Panc1 (cell line): ENCODE data around the gene SNTA1. TPM values are rescaled to one million over a fixed set of nuclear protein-coding genes. Genes with fewer than 3 reads are reported as not detected.

ENCODE experiments used
- ATAC-seq: fragments of 200-7000 bp; cut with Tn5 transposase; 2 replicates; pipeline ENCODE4 v1.9.1; 2020; ENCODE audit warnings: mild to moderate bottlenecking, moderate library complexity
- BruUV-seq: library from RNA; stranded (reverse); fragments of 400-500 nt; replicated peaks from 2 replicates; lab custom pipeline; 2021; lab: Mats Ljungman, UMichigan
- CTCF ChIA-PET: fragments of 300-600 bp; sonication (Branson Sonifier 250); formaldehyde crosslinking; loops from one replicate; lab custom pipeline; 2022; ENCODE audit warnings: antibody characterized with exemption; lab: Charles Lee
- POLR2A ChIA-PET: fragments of 300-600 bp; sonication (Branson Sonifier 250); formaldehyde crosslinking; loops from one replicate; lab custom pipeline; 2022; ENCODE audit warnings: antibody characterized with exemption; lab: Charles Lee
- DNase-seq: peaks from one replicate; pipeline ENCODE4 v3.0.0-alpha.2; 2010; ENCODE audit warnings: low read depth, low spot score
- H3K27ac ChIP-seq: 2 replicates; pipeline ENCODE4 v1.5.1; 2011; ENCODE audit warnings: mild to moderate bottlenecking, low read length, inconsistent platforms
- H3K27me3 ChIP-seq: fragments of 200-500 bp; sonication (Bioruptor generic); 2 replicates; pipeline ENCODE4 v1.6.0; 2014; ENCODE audit warnings: low read length, inconsistent platforms; ENCODE audit not compliant: control insufficient read depth, insufficient read depth
- H3K36me3 ChIP-seq: fragments of 200-500 bp; sonication (Bioruptor generic); 2 replicates; pipeline ENCODE4 v1.5.1; 2014; ENCODE audit warnings: inconsistent platforms, mild to moderate bottlenecking, low read length, moderate library complexity; ENCODE audit not compliant: control insufficient read depth, insufficient read depth
- H3K4me1 ChIP-seq: 2 replicates; pipeline ENCODE4 v1.5.1; 2011; ENCODE audit warnings: inconsistent platforms, mild to moderate bottlenecking, low read length, moderate library complexity; ENCODE audit not compliant: control insufficient read depth, insufficient read depth
- H3K4me3 ChIP-seq, 2 experiments: 2 replicates each; pipeline ENCODE4 v1.5.1; 2011 to 2012; ENCODE audit warnings: low read depth in 2 of 2, low read length in 2 of 2, mild to moderate bottlenecking in 2 of 2, inconsistent platforms in 1 of 2, moderate library complexity in 1 of 2
- H3K9me3 ChIP-seq: fragments of 200-500 bp; sonication (Bioruptor generic); 2 replicates; pipeline ENCODE4 v1.5.1; 2014; ENCODE audit warnings: low read depth, mild to moderate bottlenecking, inconsistent platforms, low read length, moderate library complexity; ENCODE audit not compliant: control insufficient read depth, insufficient read depth
- POLR2AphosphoS5 ChIP-seq: IDR thresholded peaks from 2 replicates; pipeline ENCODE4 v1.6.1; 2012; ENCODE audit warnings: mild to moderate bottlenecking, low read depth, low read length, moderate library complexity
- SIN3A ChIP-seq: IDR thresholded peaks from 2 replicates; pipeline ENCODE4 v1.6.1; 2012; ENCODE audit warnings: low read depth, mild to moderate bottlenecking, low read length, moderate library complexity, borderline replicate concordance; ENCODE audit not compliant: insufficient read depth
- TCF7L2 ChIP-seq: IDR thresholded peaks from 2 replicates; pipeline ENCODE4 v1.6.1; 2011; ENCODE audit warnings: mild to moderate bottlenecking, low read depth, low read length, inconsistent platforms
- in situ Hi-C: cut with HindIII; loops from 2 replicates; pipeline ENCODE4 v1.10.0; 2016; ENCODE audit warnings: low sequenced_read_pairs, low pct_unique_long_range_greater_than_20kb
- intact Hi-C: fragments of 100-400 bp; cut with micrococcal nuclease; formaldehyde crosslinking; loops from one replicate; pipeline ENCODE4 v1.10.0; 2022; ENCODE audit not compliant: unreplicated experiment
- total RNA-seq: library from RNA; stranded (reverse); gene quantifications from one replicate; pipeline ENCODE4 v1.2.1, GENCODE V29; 2021; ENCODE audit not compliant: unreplicated experiment
- TF ChIP-seq, protein P1 (sequence below), 2 experiments: IDR thresholded peaks; 2 replicates each; pipeline ENCODE4 v1.6.1; 2011 to 2012; ENCODE audit warnings: low read depth in 2 of 2, control low read depth in 1 of 2, low read length in 1 of 2, mild to moderate bottlenecking in 1 of 2, moderate library complexity in 1 of 2; ENCODE audit not compliant: insufficient read depth in 1 of 2
- TF ChIP-seq, protein P2 (sequence below): fragments of 450-650 bp; IDR thresholded peaks from 2 replicates; pipeline ENCODE4 v1.5.1; 2017; ENCODE audit warnings: mild to moderate bottlenecking

The SNTA1 gene
- total RNA-seq, 1 experiment from 2014 or later = 12.0 TPM

DNA sequence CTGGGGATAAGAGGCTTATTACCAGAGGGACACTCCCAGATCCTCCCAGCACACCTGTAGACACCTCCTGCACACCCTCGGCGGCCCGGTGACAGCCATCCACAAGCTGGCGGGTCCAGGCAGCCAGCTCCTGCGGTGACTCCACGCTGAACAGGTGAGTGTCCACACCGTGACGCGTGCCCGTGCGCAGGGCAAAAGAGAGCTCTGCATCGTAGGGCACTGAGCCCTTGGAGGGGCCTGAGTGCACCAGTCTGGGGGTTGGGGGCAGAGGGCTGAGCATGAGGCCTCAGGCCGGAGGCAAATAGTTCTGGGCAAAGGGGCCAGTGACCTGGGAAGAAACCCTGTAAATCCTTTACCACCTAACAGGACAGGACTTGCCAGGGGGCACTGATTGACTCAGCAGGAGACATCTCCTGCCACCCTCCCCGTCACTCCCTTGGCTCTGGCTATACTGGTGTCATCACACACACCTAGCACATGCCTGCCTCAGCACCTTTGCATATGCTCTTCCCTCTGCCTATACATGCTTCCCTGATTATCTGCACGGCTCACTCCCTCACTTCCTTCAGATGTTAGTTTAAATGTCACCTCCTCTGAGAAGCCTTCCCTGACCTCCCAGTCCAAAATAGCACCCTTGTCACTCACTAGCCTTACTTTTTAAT, 33.4 kb downstream of the SNTA1 start:
- Histone ChIP-seq H3K36me3 (no peaks in the 10 kb centered on the region), H3K27me3 (no peaks in the 10 kb centered on the region), H3K9me3 (no peaks in the 10 kb centered on the region), H3K4me1 (no peaks in the 10 kb centered on the region), H3K27ac (no peak overlapping the region), H3K4me3 (no peak overlapping the region)
- in situ Hi-C loops (no loop called here), intact Hi-C loops (no loop called here)
- DNase-seq (no peak), ATAC-seq (no peak)
- TF ChIP-seq TCF7L2 (no peak), SIN3A (no peak), POLR2AphosphoS5 (no peak)
- TF ChIP-seq, protein P1, sequence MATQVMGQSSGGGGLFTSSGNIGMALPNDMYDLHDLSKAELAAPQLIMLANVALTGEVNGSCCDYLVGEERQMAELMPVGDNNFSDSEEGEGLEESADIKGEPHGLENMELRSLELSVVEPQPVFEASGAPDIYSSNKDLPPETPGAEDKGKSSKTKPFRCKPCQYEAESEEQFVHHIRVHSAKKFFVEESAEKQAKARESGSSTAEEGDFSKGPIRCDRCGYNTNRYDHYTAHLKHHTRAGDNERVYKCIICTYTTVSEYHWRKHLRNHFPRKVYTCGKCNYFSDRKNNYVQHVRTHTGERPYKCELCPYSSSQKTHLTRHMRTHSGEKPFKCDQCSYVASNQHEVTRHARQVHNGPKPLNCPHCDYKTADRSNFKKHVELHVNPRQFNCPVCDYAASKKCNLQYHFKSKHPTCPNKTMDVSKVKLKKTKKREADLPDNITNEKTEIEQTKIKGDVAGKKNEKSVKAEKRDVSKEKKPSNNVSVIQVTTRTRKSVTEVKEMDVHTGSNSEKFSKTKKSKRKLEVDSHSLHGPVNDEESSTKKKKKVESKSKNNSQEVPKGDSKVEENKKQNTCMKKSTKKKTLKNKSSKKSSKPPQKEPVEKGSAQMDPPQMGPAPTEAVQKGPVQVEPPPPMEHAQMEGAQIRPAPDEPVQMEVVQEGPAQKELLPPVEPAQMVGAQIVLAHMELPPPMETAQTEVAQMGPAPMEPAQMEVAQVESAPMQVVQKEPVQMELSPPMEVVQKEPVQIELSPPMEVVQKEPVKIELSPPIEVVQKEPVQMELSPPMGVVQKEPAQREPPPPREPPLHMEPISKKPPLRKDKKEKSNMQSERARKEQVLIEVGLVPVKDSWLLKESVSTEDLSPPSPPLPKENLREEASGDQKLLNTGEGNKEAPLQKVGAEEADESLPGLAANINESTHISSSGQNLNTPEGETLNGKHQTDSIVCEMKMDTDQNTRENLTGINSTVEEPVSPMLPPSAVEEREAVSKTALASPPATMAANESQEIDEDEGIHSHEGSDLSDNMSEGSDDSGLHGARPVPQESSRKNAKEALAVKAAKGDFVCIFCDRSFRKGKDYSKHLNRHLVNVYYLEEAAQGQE (IDR thresholded peaks at IDR 0.05; ENCODE audit: insufficient read depth in 1 of 2, low read depth in 2 of 2, low read length in 1 of 2) = no peak
- TF ChIP-seq, protein P2, sequence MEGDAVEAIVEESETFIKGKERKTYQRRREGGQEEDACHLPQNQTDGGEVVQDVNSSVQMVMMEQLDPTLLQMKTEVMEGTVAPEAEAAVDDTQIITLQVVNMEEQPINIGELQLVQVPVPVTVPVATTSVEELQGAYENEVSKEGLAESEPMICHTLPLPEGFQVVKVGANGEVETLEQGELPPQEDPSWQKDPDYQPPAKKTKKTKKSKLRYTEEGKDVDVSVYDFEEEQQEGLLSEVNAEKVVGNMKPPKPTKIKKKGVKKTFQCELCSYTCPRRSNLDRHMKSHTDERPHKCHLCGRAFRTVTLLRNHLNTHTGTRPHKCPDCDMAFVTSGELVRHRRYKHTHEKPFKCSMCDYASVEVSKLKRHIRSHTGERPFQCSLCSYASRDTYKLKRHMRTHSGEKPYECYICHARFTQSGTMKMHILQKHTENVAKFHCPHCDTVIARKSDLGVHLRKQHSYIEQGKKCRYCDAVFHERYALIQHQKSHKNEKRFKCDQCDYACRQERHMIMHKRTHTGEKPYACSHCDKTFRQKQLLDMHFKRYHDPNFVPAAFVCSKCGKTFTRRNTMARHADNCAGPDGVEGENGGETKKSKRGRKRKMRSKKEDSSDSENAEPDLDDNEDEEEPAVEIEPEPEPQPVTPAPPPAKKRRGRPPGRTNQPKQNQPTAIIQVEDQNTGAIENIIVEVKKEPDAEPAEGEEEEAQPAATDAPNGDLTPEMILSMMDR = no peak
- no TSS peak for BruUV-seq
- CTCF ChIA-PET = no interaction called here
- POLR2A ChIA-PET = no interaction called here

GRCh38 chr20:33408716-33409654, 34.6 kb downstream of the SNTA1 start:
- CTCF ChIA-PET = no interaction called here
- H3K36me3 ChIP-seq = no peaks in the 10 kb centered on the region
- DNase-seq (no peak), ATAC-seq (no peak)
- H3K4me3 ChIP-seq = no peak overlapping the region
- intact Hi-C loops (no loop called here), in situ Hi-C loops (no loop called here)
- H3K4me1 ChIP-seq = no peaks in the 10 kb centered on the region
- H3K9me3 ChIP-seq = no peaks in the 10 kb centered on the region
- POLR2A ChIA-PET = no interaction called here
- no TSS peak for BruUV-seq
- H3K27me3 ChIP-seq = no peaks in the 10 kb centered on the region
- TF ChIP-seq TCF7L2 (no peak), SIN3A (no peak), POLR2AphosphoS5 (no peak)
- TF ChIP-seq, protein P1 (IDR thresholded peaks at IDR 0.05; ENCODE audit: insufficient read depth in 1 of 2, low read depth in 2 of 2, low read length in 1 of 2) = no peak
- TF ChIP-seq, protein P2 = no peak
- H3K27ac ChIP-seq = no peak overlapping the region
